NCI-H2107 (cell line): ENCODE measurements around the gene LYPD1.

Experiments
- DNase-seq: peaks from one replicate; lab custom pipeline; 2025; lab: John Stamatoyannopoulos, UW

Gene LYPD1

DNA sequence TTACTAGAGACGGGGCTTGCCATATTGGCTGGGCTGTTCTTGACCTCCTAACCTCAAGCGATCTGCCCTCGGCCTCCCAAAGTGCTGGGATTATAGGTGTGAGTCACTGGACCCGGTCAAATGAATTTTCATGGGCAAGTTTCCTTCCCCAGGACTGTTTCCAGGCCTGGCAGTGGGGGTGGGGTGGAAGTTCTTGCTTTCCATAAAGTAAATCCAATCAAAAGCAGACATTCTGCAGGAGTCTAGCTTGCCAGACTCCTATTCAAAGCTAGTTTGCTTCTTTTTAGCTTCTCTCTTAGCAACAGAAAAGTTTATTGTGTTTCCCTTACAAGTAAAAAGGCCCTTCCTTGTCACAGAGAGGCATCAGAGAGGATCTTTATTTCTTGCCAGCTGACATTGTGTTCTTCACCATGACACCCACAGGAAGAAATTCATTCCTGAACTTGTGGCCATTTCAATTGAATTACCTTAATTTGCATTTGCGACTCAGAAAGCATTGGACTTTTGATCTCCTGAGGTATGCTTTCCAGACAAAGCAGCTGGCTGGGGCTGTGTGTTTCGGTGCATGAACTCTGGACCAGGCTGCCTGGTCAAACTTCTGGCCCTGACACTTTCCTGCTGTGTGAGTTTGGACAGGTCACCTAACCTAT lies 37.9 kb downstream of the LYPD1 start:
- DNase-seq: no peak

DNA sequence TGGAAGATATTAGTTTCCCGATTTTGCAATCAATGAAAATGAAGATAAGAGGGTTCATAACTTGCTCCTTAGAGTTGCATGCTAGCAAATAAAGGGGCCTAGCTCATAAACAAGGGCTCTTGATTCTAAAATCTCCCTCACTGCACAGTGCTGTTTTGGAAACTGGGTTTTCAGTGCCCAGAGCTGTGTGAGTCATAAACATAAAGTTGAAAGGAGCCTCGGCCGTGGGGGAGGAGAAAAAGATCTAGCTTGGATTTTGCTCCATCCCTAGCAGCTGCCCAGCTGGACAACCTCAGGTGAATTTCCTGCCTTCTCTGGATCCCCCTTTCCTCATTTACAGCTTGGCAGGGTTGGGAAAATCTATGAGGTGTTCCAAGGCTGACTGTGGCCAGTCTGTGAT lies 42.5 kb downstream of the LYPD1 start:
- DNase-seq: no peak

DNA sequence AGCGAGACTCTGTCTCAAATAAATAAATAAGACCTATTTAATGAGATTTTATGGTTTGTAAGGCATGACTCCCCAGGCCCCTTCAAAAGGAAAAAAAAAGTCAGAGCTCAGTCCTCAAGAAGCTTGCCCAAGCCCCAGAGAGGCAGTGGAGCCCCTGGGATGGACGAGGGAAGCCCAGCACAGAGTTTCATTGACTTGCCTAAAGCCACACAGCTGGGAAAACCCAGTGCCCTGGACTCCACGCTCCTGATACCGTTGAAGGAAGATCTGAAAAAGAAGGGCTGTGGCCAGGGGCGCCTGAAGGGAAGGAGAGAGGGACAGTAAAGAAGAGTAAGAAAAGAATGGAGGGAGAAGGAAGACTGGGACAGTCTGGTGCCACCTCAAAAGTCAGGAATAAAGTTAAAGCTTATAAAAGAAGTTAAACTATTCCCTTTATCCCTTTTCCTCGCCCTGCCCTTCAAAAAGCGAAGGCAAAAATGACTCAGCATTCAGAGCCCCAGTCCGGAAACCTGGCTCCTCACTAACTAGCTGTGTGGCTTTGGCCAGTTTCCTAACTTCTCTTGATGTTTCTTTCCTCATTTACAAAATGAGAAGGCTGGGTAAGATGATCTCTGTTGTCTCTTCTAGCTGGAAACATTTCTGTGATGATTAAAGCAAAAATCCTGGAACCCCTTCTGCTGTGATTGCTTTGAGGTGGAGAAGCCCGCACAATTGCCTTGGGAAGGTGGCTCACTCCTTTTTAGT lies 46.7 kb downstream of the LYPD1 start:
- DNase-seq: no peak

DNA sequence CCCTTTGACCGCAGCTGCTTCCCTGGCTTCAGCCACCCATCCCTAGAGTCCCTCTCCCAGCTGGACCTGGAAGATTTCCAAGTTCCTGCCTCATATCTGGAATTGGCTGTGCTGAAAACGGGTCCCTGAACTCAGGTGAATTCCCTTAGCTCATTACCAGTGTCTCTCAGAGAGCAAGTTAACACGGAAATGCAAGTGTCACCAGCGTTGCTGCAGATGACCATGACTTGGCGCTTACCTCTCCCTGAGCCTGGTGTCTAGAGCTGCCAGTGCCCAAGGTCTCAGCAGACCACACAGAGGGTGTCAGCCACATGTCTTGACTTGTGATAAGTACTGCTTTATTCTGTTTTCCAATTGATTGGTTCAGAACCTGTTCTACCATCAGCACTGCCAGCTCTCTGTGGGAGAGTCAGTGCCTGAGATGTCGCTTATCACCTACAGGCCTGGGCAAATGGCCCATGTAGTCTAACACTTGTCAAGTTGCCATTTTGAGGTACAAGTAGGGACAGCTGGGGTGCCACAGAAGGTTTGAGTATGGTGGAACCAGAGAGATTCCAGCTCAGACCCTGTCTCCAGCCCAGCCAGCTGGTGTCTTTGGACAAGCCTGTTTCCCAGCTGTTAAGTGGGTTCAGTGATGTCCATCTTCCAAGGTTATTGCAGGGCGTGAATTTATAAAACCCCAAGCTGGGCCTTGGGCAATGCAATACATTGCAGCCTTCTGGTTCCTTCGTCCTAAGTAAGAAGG lies 48.7 kb downstream of the LYPD1 start:
- no peak for DNase-seq

DNA sequence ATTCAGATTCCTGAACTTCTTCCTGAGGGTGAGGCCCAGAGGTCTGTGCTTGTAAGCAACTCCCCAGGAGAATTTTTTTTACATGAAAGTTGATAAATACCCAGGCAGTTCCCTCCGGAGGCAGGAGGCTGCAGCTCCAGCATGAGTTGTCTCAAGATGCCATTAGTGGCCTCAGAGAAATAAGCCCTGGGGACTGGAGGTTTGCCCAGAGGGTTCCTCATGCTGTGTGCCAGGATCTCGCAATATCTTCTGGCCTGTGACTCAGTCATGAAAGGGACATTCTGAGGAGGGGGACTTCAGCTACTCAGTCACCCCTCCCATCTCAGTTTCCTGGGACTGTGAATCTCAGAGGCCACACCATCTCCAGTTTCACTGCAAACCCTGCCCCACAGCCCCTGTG lies 49.9 kb downstream of the LYPD1 start:
- no peak for DNase-seq

DNA sequence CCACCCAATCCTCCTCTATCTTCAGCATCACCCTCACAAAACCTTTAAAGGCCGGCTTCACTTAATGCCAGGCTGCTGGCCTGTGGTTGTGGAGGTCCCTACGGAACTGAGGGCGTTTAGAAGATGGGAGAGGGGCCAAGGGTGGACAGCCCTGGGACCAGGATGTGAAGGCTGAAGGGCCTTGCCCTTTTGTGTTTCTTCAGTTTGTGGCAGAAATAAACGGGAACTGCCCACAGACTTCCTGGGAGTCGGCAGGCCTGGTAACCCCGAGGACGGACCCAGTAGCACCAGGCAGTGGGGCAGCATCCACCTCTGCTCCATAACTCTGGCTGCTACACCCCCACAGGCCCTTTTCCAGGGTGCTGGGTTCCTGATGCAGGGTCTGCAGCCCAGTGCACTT lies 51.3 kb downstream of the LYPD1 start:
- DNase-seq: no peak

DNA sequence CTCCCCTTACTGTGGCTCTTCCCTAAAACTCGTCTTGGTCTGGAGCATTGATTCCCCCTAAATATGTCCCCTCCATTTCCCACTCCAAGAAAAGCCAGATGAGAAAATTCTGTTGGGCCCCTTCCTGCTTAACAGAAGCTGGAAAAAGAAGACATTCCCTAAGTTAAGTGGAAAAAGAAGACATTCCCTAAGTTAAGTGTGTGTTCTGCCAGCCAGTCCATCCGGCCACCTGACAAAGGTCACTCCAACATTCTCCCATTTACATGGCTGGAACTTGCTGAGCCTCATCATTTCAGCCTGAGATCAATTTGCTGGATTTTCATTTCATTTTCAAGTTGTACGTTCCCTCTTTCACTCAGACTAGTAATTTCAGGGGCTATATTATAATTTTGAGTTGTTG lies 52.0 kb downstream of the LYPD1 start:
- no peak for DNase-seq

DNA sequence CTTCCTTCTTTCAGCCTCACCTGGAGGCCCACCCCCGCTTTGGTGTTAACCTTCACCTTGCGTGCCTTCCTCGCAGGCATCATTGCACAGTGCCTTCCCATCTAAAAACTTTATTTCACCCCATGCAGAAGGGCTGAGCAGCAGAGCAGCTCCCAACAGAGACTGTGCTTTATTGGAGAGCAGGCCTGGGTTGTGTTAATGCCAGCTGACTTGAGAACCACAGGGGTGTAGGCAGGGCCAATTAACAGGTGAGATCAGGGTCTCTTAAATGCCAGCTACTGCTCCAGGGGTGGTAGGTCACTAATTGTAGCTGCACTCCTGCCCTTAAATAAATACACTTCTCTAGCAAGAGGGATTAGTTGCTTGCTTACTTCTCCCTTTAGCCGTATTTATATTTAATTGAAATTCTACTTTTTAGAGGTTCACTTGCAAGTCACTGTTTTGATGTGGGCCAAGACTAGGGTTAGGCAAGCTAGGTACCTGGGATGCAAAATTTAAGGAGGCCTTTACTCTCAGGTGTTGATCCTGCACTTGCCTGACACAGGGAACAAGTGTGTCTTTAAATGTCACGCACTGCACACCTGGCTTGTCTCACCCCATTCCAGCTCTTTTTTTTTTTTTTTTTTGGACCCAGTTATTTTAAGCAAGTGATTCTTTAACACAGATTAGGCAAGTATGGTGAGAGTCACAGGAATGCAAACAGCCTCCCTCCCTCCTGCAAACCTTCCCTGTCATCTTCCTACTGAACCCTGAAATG lies 54.5 kb downstream of the LYPD1 start:
- no peak for DNase-seq

DNA sequence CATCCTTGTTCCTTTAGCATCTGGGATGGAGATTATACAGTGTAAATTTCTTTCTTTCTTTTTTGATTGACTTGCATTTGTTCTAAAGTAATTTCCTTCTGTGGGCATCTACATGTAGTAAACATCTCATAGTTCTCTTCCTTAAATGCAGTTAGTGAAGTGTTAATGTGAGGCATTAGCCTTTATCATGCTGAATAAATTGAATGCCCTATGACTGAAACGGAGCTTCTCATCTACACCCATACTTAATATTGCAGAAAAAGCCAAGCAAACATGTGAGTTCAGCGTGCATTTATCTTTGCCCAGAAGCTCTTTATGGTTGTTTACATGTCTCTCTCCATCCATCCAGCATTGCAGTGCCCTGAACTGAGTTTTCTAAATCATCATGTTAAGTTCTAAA lies 58.3 kb downstream of the LYPD1 start:
- DNase-seq: no peak

DNA sequence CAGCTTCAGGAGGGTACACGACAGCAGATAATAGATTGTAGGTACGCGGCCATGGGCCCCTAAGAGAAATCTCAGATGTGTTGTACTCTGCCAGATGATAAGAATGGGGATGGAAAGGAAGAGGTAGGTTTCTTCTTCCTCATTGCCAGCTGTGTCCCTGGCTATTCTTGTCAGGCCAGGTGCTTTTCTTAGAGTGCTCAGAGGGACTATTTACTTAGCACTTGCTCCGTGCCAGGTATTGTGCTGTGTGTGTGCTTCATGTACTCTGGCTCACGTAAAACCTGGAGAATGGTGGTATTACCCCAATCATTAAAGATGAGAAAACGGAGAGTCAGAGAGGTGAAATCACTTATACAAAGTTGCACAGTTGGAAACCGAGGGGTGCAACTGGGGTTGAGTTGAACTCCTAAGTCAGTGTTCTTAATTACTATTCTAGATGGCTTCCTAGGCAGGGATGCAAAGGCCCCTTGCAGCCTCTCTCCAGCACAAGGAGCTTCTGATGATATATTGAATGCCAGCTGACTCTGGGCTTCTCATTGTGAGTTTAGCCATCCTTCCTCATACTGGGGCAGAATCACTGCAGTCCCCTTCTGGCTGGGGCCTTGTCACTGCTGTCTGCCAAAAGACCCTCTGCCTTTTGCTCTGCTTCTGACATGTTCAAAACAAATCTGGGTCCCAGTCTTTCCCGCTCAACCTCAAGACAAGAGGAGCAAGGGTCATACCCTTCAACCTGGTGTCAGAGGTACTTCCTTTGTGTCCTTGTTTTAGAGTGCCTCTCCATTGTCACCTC lies 60.7 kb downstream of the LYPD1 start:
- DNase-seq: no peak

DNA sequence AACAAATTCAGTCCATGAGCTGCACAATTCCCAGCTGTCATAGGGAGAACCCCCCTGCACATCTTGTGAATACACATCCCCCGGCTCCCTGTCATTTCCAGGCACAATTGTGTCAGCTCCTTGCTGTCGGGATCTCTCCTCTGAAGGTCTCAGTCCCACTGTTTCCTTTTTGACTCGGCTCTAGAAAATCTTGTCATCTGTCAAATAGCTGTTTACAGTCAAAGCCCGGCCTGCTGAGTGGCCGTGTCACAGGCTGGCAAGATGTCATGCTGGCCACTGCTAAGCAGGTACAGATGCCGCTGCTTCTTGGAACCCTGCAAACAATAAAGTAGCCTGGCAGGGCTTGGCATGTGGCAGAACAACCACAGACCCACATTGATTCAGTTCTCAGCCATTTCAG lies 61.7 kb downstream of the LYPD1 start:
- DNase-seq: no peak

DNA sequence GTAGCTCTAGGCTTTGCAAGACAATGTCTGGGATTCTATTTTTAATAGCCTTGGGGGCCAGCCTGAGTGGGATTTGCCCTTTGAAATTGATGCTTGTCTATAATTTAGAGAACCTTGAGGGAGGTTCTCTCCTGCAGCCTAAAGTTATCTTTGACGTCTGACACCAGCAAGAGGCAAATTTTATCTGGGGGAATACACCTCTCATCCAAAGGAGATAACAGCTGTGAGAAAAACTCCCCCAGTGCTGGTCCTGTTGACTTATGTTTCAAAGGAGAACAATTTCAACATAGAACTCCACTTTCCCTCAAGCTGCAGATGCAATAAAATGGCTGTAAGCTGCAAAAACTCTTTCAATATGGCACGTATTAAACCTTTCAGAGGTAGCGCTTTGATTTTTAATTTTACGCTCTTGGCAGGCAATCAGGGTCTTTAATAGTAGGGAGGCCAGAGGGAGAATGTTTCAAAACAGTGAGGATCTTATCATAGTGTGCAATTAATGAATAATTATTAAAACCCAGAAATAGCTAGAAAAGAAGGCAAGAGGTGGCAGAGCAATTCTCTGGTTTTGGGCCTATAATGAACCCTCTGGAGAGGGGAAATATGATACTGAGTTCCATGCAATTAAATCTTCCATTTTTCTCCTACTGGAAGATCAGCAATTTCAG lies 62.4 kb downstream of the LYPD1 start:
- no peak for DNase-seq

DNA sequence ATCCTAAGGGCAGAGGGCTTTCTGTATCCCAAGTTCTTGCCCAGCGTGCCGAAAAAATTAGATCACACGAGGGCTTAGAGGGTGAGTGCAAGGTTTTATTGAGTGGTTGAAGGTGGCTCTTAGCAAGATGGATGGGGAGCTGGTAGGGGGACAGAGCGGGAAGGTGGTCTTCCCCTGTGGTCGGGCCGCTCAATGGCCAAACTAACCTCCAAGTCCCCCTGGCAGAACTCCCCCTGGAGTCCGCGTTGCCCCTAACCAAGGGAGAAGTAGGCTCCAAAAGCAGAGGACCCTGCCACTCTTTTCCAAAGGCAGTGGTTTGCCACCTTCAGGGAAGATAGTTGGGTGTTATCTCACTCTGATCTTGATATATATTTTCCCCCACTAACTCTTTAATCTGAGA lies 63.4 kb downstream of the LYPD1 start:
- DNase-seq: no peak

DNA sequence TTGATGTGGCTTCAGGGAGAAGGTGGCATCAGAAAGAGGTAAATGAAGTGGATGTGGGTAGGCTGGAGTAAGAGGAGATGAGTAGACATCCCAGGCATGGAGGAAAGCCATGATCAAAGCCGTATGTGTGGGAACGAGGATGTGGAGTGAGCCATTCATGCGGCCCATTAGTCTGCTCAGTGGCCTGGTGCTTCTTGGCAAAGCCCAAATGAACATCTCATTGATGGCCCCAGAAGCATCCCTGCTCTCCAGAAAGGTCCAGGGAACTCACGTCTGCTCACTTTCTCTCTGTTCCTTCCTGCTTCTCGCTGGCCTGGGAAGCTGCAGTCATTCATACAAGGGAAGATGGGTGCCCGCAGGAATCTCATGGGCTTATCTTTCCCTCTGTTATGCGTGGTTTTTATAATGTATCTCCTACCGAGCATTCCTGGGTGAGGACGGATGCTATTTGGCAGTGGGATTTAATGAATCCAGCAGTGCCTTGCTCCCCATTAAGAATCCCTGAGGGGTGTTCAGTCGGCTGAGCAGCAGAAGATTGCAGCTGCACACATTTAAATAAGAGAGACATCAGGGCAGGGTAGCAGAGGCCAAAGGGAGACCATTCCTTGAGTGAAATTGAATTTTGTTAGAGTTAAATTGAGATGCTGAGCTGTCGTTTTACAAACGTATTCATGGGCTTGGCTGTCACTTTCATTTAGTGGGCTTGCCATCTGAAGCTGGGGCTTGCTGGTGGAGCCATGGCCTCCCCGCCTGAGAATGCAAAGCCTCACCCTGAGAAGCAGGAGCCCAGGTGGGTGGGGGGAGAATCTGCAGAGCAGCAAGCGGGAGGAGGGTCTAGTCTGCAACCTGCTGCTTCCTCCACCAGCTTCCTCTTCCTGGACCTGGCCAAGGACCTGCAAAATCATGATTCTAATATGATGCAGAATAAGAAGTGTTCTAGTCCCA lies 64.5 kb downstream of the LYPD1 start:
- DNase-seq: no peak

DNA sequence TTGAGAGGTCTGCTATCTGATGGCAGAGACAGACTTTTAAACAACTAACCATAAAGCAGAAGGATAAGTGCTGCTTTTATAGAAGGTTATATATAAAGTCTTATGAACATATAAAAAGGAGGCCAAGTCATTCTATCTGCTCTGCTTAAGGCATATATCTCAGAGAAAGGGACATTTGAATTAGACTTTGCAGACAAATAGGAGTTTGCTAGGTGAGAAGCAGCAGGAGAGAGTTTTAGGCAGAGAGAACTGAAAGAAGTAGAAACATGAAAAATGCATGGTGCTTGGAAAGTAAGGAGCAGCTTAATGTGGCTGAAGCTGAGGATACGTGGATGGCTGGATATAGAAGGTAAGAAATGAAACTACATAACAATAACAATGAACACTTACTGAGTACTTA lies 65.4 kb downstream of the LYPD1 start:
- no peak for DNase-seq

DNA sequence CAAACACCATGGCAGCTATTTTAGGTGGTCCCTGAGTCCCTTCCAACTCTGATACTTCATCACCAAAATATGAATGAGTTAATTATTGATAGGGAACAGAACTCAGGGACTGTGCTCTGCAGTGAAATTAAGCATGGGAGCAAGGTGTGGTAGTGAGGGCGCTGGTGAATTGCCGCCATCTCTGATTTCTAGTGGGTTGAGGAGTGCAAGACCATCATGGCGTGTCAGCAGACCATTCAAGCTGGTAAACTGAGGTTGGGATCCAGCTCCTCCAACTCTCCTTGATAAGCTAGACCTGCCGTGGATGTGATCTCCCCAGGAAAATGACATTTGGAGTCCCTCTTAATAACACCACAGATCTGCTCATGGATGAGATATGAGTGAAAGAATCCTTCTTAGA lies 70.4 kb downstream of the LYPD1 start:
- no peak for DNase-seq

DNA sequence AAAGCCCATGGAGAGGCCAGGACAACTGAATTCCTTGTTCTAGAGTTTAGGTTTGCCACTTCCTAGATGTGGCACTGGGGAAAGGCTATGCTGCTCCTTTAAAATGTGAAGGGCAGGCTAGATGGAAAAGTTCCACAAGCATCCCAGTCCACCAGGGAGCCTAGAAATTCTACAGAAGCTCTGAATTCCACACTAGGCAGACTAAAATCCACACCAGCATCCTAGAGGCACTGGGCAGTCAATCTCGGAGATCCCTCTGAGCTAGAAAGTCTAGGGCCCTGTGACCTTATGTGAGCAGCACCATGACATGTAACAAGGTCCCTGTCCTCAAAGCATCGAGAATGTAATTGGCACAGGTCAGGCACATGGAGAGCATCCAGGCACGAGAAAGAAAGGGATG lies 71.5 kb downstream of the LYPD1 start:
- DNase-seq: no peak

DNA sequence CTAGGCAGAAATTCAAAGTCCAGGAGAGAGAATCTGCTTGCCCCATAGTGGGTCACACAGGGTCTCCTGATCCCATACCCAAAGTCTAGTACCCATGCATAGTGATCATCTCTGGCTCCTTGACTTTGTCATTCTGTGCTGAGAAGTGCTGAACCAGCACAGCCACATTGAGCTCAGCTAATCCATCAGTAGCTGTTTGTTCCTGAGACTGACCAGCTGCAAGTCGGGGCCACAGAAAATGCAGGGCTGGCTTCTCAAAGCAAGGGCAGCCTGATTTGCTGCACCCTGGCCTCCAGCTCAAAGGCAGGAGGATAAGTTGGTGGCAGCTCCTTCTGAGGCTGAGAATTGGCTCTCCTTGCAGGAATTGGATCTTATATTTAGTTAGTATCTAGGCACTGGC lies 72.2 kb downstream of the LYPD1 start:
- no peak for DNase-seq

DNA sequence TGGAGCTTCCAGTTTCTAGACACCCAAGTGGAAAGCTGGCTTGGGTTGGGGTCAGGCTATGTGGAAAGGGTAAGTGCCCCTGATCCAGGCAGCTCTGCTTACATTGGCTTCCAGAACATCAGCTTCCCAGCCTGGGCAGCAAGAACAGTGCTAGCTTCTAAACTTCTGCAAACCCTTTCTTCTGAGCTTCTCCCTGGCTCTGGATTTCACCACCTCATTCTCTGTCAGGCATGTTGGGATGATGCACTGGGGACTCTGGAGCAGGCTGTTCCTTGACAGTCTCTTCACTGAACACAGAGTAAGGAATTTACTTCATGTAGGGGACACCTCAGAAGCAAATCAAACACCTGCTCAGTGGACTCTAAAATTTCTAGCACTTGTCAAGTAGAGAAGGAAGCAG lies 72.8 kb downstream of the LYPD1 start:
- DNase-seq: no peak

DNA sequence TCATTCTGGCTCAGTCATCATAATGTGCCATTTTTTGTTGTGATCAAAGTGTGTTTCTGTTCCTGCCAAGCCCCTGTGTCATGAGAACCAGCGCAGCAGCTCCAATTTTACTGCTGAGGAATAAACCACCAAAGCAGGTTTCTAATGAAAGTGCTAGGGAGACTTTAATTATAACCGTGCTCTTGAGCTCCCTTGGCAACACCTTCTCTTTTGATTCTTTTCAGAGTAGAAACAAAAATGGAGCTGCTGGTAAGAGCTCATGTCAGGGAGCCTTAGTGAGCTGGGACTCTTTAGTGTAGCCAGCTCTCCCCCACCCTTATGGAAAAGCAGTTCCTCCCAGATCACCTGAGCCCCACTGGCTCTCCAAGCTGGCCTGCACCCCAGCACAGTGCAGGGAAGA lies 74.3 kb downstream of the LYPD1 start:
- no peak for DNase-seq
